ENCODE measurements around the gene CDK5R2. TPM values are rescaled to one million over a fixed set of nuclear protein-coding genes. Genes with fewer than 3 reads are reported as not detected.
A peak's percentile ranks its signal among the peaks of the same experiment; 100 is the strongest.

Gene CDK5R2
- total RNA-seq, 1 donor from 2014 or later, result not detected

DNA sequence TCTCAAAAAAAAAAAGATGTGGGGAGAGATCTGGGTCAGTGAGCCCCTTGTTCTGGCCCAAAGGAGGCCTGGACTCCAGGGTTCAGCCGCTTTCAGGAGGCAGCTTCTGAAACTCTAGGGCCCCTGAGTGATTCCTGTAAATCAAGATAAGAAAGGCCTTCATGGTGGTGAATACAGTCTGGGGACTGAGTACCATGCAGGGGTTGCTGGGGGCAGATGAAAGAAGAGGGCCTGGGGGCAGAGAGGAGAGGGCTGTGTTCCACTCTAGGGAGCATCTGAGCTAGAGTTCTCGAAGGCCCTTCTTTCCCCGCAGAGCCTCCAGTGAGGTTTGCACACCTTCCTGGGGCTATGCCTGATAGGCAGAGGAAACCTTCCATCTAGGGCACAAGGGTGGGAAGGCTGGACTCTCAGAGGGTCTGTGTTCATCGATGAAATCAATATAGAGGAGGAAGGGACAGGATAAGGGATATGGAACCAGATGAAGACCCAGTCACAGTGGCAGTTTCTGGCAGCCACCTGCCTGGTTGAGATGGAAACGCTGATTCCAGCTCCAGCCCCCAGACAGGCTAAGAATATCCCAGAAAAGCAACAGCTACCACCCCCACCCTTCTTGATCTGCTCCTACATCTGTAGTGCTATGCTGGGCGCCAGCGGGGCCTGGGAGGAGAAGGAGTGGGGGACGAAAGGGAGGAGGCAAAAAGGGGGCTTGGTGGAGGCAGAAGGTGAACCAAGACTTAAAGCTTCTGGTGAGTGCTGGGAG is 4.7 kb upstream of the CDK5R2 start:
- Mint-ChIP-seq H3K4me3 (ENCODE audit: low read depth) (no peak overlapping the region), H3K4me1 (ENCODE audit: low read depth) (no peaks in the 10 kb centered on the region), H3K36me3 (ENCODE audit: low read depth) (no peaks in the 10 kb centered on the region), H3K27me3 (ENCODE audit: low read depth) (peaks cover 44% of the 10 kb centered on the region), H3K9me3 (no peaks in the 10 kb centered on the region), H3K27ac (no peak overlapping the region)
- intact Hi-C loops (cut with micrococcal nuclease), result loop anchor here (10.0 kb wide), 1 partner anchor 50 kb away; no protein-coding TSS in a partner anchor
- no peak for DNase-seq (ENCODE audit: low spot score)

DNA sequence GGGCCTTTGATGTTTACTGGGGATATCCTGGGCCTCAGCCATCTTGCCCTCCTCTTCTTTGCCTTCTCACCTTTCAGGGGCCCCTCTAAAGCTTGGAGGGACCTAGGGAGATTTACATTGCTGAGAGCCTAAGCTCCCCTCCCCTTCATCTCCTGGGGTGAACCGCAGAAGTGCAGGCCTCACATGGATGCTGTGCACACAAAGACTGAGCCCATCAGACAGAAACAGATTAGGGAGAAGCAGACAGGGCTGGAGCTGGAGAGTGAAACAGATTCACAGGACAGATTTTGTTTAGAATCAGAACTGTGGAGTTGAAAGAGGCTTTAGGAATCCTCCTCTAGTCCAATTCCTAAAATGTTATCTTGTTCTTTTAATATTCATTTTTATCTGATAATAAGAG is 3.4 kb upstream of the CDK5R2 start:
- Mint-ChIP-seq H3K36me3 (ENCODE audit: low read depth) (no peaks in the 10 kb centered on the region), H3K4me1 (ENCODE audit: low read depth) (no peaks in the 10 kb centered on the region), H3K27me3 (ENCODE audit: low read depth) (peaks cover 49% of the 10 kb centered on the region), H3K4me3 (ENCODE audit: low read depth) (no peak overlapping the region), H3K27ac (no peak overlapping the region), H3K9me3 (no peaks in the 10 kb centered on the region)
- no peak for DNase-seq (ENCODE audit: low spot score)
- intact Hi-C loops (cut with micrococcal nuclease), result loop anchor here (10.0 kb wide), 1 partner anchor 51 kb away; no protein-coding TSS in a partner anchor

DNA sequence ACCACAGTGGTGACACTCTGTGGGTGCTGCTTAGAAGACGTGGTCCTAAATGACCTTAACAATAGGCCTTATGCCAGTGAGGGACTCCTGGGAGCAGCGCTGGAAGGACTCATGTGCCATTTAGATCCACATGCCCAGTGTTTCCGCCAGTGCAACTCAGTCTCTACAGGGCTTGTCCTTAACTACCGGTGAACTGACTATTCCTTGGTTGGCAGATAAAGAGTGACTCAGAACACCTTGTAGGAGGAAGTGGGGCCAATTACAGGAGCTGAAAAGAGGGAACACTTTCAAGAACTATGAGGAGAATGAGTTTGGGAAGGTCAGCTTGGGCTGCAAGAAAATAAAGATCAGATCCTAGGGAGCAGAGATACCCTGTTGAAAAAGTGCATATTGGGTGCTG is 1.8 kb upstream of the CDK5R2 start:
- Mint-ChIP-seq H3K27me3 (ENCODE audit: low read depth) (peaks cover 61% of the 10 kb centered on the region), H3K4me3 (ENCODE audit: low read depth) (no peak overlapping the region), H3K4me1 (ENCODE audit: low read depth) (no peaks in the 10 kb centered on the region), H3K27ac (no peak overlapping the region), H3K9me3 (no peaks in the 10 kb centered on the region), H3K36me3 (ENCODE audit: low read depth) (no peaks in the 10 kb centered on the region)
- intact Hi-C loops (cut with micrococcal nuclease), result loop anchor here (10.0 kb wide), 1 partner anchor 53 kb away; no protein-coding TSS in a partner anchor
- no peak for DNase-seq (ENCODE audit: low spot score)

DNA sequence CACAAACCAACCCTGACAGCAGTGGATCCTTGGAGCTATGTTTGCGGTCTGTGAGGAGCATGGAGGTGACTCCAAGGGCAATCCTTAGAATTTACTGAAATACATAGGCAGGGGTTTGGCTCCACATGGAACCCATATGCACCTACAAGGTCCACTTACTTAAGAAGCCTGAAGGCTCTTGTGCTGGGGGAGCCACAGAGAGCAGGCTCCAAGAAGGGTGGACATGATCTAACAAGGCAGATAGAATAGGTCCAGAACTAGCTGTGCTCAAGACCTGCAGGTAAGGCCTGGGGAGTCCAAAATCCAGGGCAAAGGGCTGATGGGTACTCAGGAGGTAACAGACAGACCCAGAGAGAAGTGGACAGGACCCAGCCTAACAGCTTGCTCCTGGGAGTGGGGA is 1.2 kb upstream of the CDK5R2 start:
- no peak overlapping the region for H3K27ac Mint-ChIP-seq
- no peak overlapping the region for H3K4me3 Mint-ChIP-seq (ENCODE audit: low read depth)
- intact Hi-C loops (cut with micrococcal nuclease), result loop anchor here (10.0 kb wide), 1 partner anchor 53 kb away; no protein-coding TSS in a partner anchor
- H3K4me1 Mint-ChIP-seq (ENCODE audit: low read depth), result no peaks in the 10 kb centered on the region
- peaks cover 65% of the 10 kb centered on the region for H3K27me3 Mint-ChIP-seq (ENCODE audit: low read depth)
- no peaks in the 10 kb centered on the region for H3K9me3 Mint-ChIP-seq
- DNase-seq (ENCODE audit: low spot score), result no peak
- H3K36me3 Mint-ChIP-seq (ENCODE audit: low read depth), result no peaks in the 10 kb centered on the region

DNA sequence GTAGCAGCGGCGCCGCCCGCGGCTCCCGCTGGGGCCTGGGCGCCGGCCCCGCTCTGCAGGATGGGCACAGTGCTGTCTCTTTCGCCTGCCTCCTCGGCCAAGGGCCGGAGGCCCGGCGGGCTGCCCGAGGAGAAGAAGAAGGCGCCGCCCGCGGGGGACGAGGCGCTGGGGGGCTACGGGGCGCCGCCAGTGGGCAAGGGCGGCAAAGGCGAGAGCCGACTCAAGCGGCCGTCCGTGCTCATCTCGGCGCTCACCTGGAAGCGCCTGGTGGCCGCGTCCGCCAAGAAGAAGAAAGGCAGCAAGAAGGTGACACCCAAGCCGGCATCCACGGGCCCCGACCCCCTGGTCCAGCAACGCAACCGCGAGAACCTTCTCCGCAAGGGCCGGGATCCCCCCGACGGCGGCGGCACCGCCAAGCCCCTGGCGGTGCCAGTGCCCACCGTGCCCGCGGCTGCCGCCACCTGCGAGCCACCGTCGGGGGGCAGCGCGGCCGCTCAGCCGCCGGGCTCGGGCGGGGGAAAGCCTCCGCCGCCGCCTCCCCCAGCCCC is 369 bp downstream of the CDK5R2 start:
- H3K4me3 Mint-ChIP-seq (ENCODE audit: low read depth), result no peak overlapping the region
- no peaks in the 10 kb centered on the region for H3K36me3 Mint-ChIP-seq (ENCODE audit: low read depth)
- no peaks in the 10 kb centered on the region for H3K9me3 Mint-ChIP-seq
- intact Hi-C loops (cut with micrococcal nuclease), result loop anchor here (1.0 to 10.0 kb wide), 2 partner anchors 21 to 55 kb away; no protein-coding TSS in a partner anchor
- H3K27ac Mint-ChIP-seq, result no peak overlapping the region
- DNase-seq (ENCODE audit: low spot score), result no peak
- H3K4me1 Mint-ChIP-seq (ENCODE audit: low read depth), result no peaks in the 10 kb centered on the region
- peaks cover 74% of the 10 kb centered on the region for H3K27me3 Mint-ChIP-seq (ENCODE audit: low read depth)

DNA sequence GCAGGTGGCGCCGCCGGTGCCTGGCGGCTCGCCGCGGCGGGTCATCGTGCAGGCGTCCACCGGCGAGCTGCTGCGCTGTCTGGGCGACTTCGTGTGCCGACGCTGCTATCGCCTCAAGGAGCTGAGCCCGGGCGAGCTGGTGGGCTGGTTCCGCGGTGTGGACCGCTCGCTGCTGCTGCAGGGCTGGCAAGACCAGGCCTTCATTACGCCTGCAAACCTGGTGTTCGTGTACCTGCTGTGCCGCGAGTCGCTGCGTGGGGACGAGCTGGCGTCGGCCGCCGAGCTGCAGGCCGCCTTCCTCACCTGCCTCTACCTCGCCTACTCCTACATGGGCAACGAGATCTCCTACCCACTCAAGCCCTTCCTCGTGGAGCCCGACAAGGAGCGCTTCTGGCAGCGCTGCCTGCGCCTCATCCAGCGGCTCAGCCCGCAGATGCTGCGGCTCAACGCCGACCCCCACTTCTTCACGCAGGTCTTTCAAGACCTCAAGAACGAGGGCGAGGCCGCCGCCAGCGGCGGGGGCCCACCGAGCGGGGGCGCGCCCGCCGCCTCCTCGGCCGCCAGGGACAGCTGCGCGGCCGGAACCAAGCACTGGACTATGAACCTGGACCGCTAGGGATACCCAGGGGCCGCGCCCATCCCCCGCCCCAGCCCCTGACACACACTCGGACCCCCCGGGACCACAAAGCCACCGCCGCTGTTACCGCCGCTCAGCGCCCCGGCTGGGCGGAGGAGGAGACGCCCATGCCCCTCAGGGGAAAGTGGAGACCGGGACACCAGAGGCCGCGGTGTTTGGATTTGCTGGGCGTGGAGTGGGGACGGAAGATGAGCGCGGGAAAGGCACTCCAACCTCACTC is 1.1 kb downstream of the CDK5R2 start:
- no peaks in the 10 kb centered on the region for H3K9me3 Mint-ChIP-seq
- H3K36me3 Mint-ChIP-seq (ENCODE audit: low read depth), result no peaks in the 10 kb centered on the region
- intact Hi-C loops (cut with micrococcal nuclease), result no loop called here
- H3K27me3 Mint-ChIP-seq (ENCODE audit: low read depth), result peaks cover 73% of the 10 kb centered on the region
- H3K4me3 Mint-ChIP-seq (ENCODE audit: low read depth), result no peak overlapping the region
- H3K27ac Mint-ChIP-seq, result no peak overlapping the region
- DNase-seq (ENCODE audit: low spot score), result no peak
- H3K4me1 Mint-ChIP-seq (ENCODE audit: low read depth), result no peaks in the 10 kb centered on the region

DNA sequence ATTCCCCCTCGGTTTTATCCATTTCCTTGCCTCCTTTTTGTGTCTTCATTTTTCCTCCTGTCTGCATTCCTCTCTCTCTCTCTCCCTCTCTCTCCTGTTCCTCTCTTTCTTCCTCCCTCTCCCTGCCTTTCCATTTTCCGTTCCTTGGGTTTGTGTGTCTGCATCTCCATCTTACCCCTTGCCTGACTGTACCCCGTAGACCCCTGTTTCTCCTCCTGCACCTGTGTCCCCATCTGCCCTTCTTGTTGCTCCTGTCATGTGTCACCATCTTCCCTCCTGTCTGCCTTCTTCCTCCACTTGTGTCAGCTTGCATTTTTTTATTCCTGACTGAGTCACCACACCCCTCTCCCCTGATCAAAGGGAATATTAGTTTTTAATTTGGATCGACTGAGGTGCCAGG is 1.8 kb downstream of the CDK5R2 start:
- Mint-ChIP-seq H3K27me3 (ENCODE audit: low read depth) (peaks cover 70% of the 10 kb centered on the region), H3K27ac (no peak overlapping the region), H3K36me3 (ENCODE audit: low read depth) (no peaks in the 10 kb centered on the region), H3K4me3 (ENCODE audit: low read depth) (no peak overlapping the region), H3K4me1 (ENCODE audit: low read depth) (no peaks in the 10 kb centered on the region), H3K9me3 (no peaks in the 10 kb centered on the region)
- intact Hi-C loops (cut with micrococcal nuclease), result no loop called here
- DNase-seq (ENCODE audit: low spot score), result no peak

DNA sequence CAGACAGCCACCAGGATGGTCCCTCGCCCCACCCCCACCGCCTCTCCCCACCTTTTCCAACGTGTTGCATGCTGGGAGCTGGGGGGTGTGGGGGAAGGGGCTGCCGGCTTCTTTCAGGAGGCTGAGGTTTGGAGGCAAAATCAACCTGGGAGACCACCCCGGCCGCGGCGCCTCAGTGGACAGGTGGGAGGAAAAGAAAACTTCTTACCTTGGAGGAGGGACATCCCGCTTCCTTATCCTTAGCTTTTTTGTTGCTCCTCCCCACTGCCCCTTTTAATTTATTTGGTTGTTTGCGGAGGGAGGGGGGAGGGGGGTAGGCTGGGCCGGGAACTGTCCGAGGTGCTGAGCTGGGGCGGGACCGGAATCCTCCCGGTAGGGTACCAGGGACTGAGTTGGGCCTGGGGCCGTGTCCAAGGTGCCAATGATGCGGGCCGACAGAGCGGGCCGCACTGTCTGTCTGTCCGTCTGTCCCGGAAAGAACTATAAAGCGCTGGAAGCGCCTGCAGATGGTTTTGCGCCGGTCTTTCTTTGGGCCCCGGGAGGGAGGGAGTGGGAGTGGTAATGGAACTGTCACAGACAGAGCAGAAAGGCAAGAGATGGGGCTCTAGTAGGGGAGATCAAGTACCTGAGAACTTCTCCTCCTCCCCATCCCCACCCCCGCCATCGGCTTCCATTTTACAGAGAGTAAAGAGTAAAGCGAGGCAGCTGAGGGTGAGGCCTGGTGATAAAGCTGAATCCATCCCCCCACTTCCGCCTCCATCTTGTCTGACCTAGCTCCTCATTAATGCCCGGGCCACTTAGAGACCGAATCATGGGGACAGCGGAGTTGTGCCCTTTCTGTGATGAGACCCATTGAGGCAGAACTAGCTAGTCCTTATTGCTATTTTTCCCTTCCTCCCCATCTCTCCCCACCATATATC is 2.4 kb downstream of the CDK5R2 start:
- no peak for DNase-seq (ENCODE audit: low spot score)
- Mint-ChIP-seq H3K4me1 (ENCODE audit: low read depth) (no peaks in the 10 kb centered on the region), H3K27ac (no peak overlapping the region), H3K27me3 (ENCODE audit: low read depth) (peaks cover 63% of the 10 kb centered on the region), H3K4me3 (ENCODE audit: low read depth) (no peak overlapping the region), H3K9me3 (no peaks in the 10 kb centered on the region), H3K36me3 (ENCODE audit: low read depth) (no peaks in the 10 kb centered on the region)
- intact Hi-C loops (cut with micrococcal nuclease), result no loop called here

DNA sequence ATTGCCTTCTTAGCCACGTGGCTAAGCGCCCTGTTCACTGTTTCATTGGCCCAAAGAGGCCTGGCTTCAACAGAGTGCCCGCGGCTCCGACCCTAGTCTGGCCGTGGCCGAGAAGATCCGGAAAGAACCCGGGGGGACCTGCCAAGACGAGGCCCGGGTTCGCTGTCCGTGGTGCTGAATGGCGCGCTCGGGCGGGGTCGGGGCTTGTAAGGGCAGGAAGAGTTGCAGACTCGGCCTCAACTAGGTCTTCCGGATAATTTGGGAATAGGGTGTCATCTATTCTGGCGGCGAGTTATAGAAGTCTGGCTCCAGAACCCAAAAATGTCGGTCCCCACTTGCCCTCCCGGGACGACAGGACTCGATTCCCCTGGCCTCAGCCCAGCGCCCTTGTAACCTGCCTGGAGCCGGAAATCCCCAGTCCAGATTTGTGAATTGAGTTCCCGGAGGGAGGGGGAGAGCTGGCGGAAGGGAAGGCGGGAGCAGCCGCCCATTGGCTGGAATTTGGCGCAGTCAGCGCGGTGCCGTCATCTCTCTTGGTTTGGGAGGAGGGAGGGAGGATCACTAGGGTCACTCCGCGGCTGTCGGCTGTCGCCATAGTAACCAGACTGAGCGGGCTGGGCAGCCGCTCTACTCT is 3.5 kb downstream of the CDK5R2 start:
- no peak overlapping the region for H3K4me3 Mint-ChIP-seq (ENCODE audit: low read depth)
- no peaks in the 10 kb centered on the region for H3K36me3 Mint-ChIP-seq (ENCODE audit: low read depth)
- intact Hi-C loops (cut with micrococcal nuclease), result no loop called here
- H3K27ac Mint-ChIP-seq, result no peak overlapping the region
- peak; percentile 37 for DNase-seq (ENCODE audit: low spot score)
- H3K27me3 Mint-ChIP-seq (ENCODE audit: low read depth), result peaks cover 56% of the 10 kb centered on the region
- H3K9me3 Mint-ChIP-seq, result no peaks in the 10 kb centered on the region
- no peaks in the 10 kb centered on the region for H3K4me1 Mint-ChIP-seq (ENCODE audit: low read depth)

DNA sequence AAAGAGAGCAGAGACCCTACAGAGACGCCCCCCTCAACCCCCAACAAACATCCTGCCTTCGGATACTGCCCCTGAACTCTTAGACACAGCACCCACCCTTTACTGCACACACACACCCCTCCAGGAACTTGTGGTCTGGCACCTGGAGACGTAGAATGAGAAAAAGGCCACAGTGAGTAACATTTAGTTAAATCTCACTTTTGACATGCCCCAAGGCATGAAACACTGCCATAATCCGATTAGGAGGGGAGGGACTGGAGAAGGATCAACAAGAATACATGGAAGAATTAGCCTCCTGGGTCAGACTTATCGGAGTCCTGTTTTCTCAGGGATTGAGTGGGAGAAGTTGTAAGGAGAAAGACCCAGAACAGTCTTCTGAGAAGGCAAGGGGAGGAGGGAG is 4.1 kb downstream of the CDK5R2 start:
- Mint-ChIP-seq H3K27ac (no peak overlapping the region), H3K4me1 (ENCODE audit: low read depth) (no peaks in the 10 kb centered on the region), H3K36me3 (ENCODE audit: low read depth) (no peaks in the 10 kb centered on the region), H3K9me3 (no peaks in the 10 kb centered on the region), H3K27me3 (ENCODE audit: low read depth) (peaks cover 52% of the 10 kb centered on the region), H3K4me3 (ENCODE audit: low read depth) (no peak overlapping the region)
- intact Hi-C loops (cut with micrococcal nuclease), result no loop called here
- DNase-seq (ENCODE audit: low spot score), result no peak

DNA sequence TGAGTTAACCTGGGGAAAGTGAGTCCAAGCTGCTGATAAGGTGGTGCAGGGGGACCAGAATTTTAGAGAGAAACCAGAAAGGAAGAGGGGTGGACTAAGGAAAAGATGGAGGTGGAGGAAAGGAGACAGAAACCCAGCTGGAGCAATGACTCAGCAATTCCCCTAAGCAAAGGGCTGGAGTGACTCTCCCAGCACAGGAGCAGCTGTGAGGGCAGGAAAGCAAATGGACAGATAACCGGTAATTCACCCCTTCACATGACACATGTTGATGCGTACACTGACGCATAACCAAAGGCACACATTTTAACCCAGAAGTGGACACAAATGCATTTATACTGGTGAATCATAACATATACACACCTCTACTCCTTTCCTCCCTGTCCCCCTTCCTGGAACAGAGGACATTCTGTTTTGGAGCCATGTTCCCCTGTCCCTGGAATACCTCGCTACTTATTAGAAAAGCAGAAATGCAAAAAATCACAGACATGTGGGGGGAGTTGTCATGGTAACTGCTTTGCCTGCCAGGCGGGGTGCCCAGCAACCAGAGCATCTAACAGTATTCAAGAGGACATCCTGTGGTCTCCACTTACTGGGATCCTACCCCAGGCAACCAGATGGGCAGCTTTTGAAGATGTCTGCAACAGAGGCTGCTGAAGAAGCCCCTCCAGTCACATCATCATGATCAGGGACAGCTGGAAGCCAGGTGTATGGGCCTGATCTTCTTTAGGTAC is 4.7 kb downstream of the CDK5R2 start:
- no peak overlapping the region for H3K27ac Mint-ChIP-seq
- H3K36me3 Mint-ChIP-seq (ENCODE audit: low read depth), result no peaks in the 10 kb centered on the region
- DNase-seq (ENCODE audit: low spot score), result no peak
- intact Hi-C loops (cut with micrococcal nuclease), result no loop called here
- no peaks in the 10 kb centered on the region for H3K9me3 Mint-ChIP-seq
- peaks cover 46% of the 10 kb centered on the region for H3K27me3 Mint-ChIP-seq (ENCODE audit: low read depth)
- H3K4me1 Mint-ChIP-seq (ENCODE audit: low read depth), result no peaks in the 10 kb centered on the region
- no peak overlapping the region for H3K4me3 Mint-ChIP-seq (ENCODE audit: low read depth)

All from activated T-helper 2 cell treated with anti-CD3 and anti-CD28 coated beads, Interferon-gamma antibody, Interleukin-2, Interleukin-4, amounts not matched to agents 10 μg/mL and 5 μg/mL and 100 μg/mL, durations not matched to agents 14 hours and 24 hours and 36 hours (primary cell).